ENCODE measurements around the gene TAB2.
"Not testable (repeated sequence)": the region's sequence is repeated elsewhere in the genome, so short reads cannot be mapped to it uniquely, and the experiment has no call there.

TAB2 gene

GRCh38 chr6:149335924-149336608, 18.6 kb downstream of the TAB2 start:
- no peak for DNase-seq

- DNase-seq: no peak
These were observed 19.1 kb downstream of the TAB2 start for GRCh38 chr6:149336609-149336928.

- no peak for DNase-seq
These were observed 19.8 kb downstream of the TAB2 start for GRCh38 chr6:149337320-149337719.

- DNase-seq: no peak
These were observed 22.7 kb downstream of the TAB2 start for GRCh38 chr6:149340200-149340599.

DNA sequence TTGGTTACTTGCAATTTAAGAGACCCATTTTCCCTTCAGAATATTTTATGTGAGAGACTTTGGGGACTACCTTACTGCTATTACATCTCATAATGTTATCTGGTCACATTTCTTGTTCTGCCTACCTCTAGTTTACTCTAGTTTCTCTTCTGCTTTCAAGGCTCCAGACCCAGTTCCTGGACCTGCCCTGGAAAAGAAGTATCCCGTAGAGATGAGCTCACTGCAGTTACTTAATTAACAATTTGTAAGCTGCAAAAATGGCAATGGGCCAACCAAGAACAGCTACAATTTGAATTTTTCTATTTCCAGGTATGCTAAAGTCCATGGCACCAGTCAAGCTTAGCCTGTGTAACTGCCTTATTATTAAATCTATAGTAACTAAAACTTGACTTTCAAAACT, 25.0 kb downstream of the TAB2 start:
- DNase-seq: no peak

- DNase-seq: no peak
These were observed 26.0 kb downstream of the TAB2 start for GRCh38 chr6:149343501-149343900.

GRCh38 chr6:149346078-149346477, 28.6 kb downstream of the TAB2 start:
- no peak for DNase-seq

DNA sequence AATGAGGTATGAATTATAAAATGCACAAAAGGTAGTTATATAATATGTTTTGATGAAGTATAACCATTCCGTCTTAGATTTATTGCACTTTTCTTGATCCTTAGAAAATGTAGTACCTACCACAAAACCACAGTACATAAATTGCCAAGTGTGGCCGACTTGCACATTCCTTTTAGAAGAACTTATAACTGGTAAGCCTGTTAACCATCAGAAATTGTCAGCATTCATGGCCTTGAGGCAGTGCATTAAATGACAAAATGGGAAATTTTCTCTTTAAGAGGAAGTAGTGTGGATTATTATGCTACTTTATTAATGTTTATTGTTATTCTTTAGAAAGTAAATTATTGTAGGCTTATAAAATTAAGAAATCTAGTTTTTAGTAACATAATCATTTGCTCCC, 29.6 kb downstream of the TAB2 start:
- no peak for DNase-seq

GRCh38 chr6:149349279-149349678, 31.8 kb downstream of the TAB2 start:
- DNase-seq: not testable (repeated sequence)

GRCh38 chr6:149354009-149354408, 36.5 kb downstream of the TAB2 start:
- DNase-seq: no peak

DNA sequence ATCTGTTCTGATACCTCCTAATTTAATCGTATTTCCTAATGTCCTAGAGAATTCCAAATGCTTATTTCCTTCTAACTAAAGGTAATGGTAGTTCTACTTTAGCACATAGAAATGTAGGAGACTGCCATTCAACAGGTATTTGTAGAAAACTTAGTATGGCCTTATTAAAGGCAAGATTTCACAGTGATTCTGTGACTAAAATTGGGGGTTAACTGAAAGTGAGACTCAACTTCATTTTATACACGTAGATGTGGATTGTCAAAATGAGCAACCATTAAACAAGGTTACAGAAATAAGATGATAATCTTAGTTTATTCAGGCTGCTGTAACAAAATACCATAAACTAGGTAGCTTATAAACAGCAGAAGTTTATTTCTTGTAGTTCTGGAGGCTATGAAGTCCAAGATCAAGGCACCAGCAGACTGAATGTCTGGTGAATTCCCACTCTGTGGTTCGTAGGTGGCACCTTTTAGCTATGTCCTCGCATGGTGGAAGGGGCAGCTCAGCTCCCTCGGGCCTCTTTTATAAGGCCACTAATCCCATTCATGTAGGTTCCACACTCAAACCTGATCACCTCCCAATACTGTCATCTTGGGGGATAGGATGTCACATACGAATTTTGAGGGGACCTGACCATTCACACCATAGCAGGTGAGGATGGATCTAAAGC, 38.7 kb downstream of the TAB2 start:
- DNase-seq: no peak

GRCh38 chr6:149357726-149358538, 40.4 kb downstream of the TAB2 start:
- DNase-seq: no peak

DNA sequence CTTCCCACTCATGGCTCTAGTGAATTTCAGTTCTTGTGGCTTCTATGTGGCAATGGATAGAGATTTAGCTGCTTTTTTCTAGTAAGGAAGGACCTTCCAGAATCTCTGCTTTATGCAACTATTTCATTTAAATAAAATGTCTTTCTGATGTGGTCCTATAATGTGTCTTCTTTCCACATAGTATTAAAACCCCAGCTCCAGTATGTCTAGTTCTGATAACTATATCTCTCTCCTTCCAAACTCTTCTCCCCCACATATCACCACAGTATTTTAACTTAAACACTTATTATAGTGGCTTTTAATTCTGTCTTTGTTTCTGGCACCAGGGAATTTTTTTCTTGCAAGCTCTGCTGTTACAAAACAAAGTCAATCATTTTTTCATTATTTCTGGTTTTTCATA, 41.9 kb downstream of the TAB2 start:
- DNase-seq: no peak

DNA sequence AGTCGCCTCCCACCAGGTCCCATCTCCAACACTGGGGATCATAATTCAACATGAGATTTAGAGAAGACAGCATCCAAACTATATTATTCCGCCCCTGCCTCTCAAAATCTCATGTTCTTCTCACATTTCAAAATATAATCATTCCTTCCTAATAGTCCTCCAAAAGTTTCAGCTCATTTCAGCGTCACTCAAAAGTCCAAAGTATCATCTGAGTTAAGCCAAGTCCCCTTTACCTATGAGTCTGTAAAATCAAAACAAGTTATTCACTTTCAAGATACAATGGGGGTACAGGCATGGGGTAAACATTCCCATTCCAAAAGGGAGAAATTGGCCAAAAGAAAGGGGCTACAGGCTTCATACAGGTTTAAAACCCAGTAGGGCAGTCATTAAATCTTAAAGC, 43.0 kb downstream of the TAB2 start:
- DNase-seq: no peak

DNA sequence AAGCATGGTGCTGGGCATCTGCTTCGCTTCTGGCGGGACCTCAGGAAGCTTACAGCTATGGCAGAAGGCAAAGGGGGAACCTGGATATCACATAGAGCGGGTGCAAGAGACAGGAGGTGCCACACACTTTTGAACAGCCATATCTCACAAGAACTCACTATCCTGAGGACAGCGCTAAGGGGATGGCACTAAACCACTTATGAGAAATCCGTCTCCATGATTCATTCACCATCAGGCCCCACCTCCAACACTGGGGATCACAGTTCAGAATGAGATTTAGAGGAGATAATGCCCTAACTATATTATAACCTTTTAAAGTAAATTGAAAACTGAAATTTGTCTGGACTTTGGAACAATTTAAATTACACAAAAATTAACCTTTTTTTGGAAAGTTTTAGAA, 44.8 kb downstream of the TAB2 start:
- no peak for DNase-seq

DNA sequence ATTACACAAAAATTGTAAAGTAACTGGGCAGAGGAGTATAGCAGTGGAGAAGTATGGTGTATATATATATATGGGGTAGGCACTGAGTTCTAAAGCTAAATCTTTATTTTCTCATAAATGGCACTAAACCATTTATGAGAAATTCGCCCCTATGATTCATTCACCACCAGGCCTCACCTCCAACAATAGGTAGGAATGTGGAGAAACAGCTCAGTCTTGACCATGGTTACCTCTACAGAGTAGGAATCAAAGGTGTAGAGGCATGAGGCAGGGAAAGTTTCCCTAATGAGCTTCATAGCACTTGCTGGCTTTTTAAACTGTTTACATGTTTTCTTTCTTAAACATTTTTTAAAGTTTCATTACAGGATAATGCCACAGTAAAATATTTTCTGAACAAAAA, 45.6 kb downstream of the TAB2 start:
- DNase-seq: no peak

DNA sequence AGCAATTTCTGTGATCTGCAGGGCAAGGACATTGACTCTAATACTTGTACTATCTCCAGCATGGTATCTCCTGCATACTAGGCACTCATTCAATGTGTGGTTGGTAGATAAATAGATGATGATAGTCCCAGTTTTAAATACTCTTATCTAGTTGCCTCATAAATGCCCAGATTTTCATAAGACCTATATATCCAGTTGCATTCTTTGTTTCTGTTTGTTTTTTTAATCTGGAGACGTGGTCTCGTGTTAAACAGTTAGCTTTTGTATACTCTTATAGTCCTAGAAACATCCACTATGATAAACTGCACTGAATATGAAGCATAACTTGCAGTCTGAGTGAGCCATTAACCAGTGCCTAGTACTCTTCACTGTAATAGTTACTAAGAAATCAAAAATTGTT, 47.0 kb downstream of the TAB2 start:
- DNase-seq: no peak

- DNase-seq: no peak
These were observed 47.7 kb downstream of the TAB2 start for GRCh38 chr6:149365197-149365596.

DNA sequence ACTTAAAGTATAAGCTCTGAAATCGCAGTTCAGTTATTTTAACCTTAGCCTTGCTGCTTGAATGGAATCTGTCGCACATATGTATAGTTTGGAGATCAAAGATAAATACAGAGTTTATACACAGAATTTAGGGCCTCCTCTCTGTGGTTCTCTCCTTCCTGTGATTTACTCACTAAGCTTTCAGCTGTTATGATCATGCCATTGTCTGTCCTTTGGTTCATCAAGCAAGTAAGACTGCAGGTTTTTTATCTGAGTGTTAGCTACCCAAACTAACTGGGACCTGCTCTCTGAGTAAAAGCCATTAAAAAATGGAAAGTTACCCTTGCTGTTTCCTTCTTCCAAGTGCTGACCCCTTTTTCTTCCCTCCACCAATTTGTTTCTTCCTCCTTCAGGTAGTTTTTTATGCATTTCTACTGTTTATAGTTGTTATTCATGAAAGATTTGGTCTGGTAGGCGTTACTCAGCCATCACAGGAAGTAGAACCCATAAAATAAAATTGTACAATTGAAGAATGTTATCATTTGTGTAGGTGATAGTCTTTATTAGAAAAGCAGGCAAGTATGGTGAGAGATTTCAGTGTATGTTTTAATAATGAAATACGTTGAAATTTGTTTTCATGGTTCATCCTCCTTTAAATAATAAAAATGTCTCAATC, 48.9 kb downstream of the TAB2 start:
- DNase-seq: no peak

- no peak for DNase-seq
These were observed 50.6 kb downstream of the TAB2 start for GRCh38 chr6:149368065-149368464.

DNA sequence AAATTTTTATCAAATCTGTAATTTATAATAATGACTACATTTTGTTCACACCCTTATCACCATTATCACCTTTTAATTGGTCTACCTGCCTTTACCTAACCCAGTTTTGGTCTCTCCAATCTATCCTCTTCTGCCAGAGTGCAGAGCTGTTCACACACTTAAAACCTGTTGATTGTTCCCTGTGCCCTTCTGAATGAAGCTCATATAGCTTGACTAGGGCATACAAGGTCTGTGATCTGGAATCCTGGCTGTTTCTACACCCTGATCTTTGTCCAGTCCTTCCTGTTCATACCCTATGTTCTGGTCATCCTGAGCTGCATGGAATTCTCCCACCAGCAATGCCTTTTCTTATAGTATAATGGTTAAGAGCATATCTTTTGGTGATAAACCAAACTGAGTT, 53.6 kb downstream of the TAB2 start:
- no peak for DNase-seq

- no peak for DNase-seq
These were observed 54.5 kb downstream of the TAB2 start for GRCh38 chr6:149372062-149372461.

DNA sequence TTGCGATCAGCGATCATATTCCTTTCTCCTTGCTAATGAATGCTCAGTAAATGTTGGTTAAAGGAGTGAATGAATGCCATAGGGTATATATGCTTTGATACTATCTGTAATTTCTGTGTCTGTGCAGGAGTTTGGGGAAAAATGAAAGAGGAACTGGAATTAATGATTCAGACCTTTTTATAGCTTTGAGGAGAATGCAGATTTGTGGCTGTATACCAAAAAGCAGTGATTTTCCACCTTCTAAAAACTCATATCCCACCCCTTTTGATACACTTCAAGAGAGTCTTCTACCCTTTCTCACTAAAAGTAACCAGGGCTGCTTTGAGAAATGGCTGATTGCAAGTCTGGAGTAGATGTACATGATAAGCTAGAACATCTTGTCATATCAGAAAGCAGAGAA, 56.0 kb downstream of the TAB2 start:
- no peak for DNase-seq

GRCh38 chr6:149379977-149380376, 62.5 kb downstream of the TAB2 start:
- DNase-seq: no peak
